ENCODE results near the gene PTPN5. TPM values are rescaled to one million over a fixed set of nuclear protein-coding genes. Genes with fewer than 3 reads are reported as not detected.

Gene PTPN5
- total and polyA plus RNA-seq, 7 donors: 0.22 to 1.4 (median 0.61) TPM

DNA sequence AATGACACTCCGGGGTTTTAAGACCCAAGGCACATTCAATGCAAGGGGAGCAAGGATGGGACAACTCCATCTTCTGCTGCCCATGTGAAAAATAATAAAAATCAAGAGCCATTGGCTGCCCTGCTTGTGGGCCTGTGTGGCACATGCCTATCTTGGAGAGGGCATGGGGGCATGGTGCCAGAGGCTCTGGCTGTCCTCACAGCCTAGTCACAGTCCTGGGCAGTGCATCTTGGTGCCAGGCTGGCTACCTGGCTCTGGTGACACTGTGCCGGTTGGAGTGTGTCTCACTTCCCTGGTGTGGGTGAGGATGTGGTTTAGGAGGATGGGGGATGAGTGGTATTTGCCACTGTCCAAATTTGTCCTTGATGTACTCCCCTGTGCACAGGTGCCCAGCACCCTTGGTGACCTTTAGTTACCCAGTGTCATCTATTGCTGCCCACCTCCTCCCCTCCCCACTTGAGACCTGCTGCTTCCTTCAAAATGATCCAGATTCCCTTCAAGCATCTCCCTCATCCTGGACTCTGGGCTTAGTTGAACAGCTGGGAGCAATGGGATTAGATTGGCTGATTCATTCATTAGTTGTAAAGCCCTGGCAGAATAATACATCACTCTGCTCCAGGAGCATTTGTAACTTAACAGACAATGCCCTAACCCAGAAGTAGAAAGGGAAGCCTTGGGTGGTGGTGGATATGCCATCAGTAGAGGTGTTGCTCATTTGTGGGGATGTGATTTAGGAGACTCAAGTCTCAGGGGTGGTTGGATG lies 88.4 kb downstream of the PTPN5 start:
- intact Hi-C loops (cut with DNase I): no loop called here
- Histone ChIP-seq H3K9me3 (no peaks in the 10 kb centered on the region), H3K36me3 (ENCODE audit: insufficient read depth in 1 of 2, low read depth in 1 of 2) (peaks cover 0 to 21% of the 10 kb centered on the region in 2 donors), H3K4me1 (peaks cover 15% of the 10 kb centered on the region), H3K27ac (no peak overlapping the region), H3K4me3 (no peak overlapping the region), H3K27me3 (ENCODE audit: insufficient read depth in 3 of 3, low read length in 2 of 3) (peaks cover 0 to 6% (median 0%) of the 10 kb centered on the region in 3 donors)
- ATAC-seq (peak in 1 of 4 donors; percentile 36), DNase-seq (no peak)
- TF ChIP-seq, protein P1, sequence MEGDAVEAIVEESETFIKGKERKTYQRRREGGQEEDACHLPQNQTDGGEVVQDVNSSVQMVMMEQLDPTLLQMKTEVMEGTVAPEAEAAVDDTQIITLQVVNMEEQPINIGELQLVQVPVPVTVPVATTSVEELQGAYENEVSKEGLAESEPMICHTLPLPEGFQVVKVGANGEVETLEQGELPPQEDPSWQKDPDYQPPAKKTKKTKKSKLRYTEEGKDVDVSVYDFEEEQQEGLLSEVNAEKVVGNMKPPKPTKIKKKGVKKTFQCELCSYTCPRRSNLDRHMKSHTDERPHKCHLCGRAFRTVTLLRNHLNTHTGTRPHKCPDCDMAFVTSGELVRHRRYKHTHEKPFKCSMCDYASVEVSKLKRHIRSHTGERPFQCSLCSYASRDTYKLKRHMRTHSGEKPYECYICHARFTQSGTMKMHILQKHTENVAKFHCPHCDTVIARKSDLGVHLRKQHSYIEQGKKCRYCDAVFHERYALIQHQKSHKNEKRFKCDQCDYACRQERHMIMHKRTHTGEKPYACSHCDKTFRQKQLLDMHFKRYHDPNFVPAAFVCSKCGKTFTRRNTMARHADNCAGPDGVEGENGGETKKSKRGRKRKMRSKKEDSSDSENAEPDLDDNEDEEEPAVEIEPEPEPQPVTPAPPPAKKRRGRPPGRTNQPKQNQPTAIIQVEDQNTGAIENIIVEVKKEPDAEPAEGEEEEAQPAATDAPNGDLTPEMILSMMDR (IDR thresholded peaks at IDR 0.05): no peak
- 14 to 75% (median 62%) methylated on average over 2 of the region's 2 CpGs for WGBS, 3 donors

DNA sequence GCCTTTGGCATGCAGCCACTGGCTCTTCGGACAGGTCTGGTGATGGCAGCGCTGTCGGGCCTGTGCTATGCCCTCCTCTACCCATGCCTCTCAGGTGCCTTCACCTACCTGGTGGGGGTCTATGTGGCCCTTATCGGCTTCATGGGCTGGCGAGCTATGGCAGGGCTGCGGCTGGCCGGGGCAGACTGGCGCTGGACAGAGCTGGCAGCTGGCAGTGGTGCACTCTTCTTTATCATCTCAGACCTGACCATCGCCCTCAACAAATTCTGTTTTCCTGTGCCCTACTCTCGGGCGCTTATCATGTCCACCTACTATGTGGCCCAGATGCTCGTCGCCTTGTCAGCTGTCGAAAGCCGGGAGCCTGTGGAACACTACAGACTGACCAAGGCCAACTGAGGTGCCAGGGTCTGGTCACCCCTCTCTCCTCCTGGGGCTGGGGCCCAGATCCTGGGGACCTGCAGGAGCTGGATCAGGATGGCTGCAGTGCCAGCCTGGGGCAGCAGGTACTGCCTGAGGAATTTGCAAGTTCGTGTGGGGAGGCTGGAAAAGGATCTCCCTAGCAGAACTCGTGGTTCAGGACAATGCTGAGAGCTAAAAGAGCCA lies 89.9 kb downstream of the PTPN5 start:
- H3K27ac ChIP-seq: no peak overlapping the region
- intact Hi-C loops (cut with DNase I): no loop called here
- no peak overlapping the region for H3K4me3 ChIP-seq
- TF ChIP-seq, protein P1 (IDR thresholded peaks at IDR 0.05): no peak
- DNase-seq (no peak), ATAC-seq (no peak)
- H3K36me3 ChIP-seq (ENCODE audit: insufficient read depth in 1 of 2, low read depth in 1 of 2): peaks cover 0 to 21% of the 10 kb centered on the region in 2 donors
- H3K4me1 ChIP-seq: peaks cover 19% of the 10 kb centered on the region
- H3K27me3 ChIP-seq (ENCODE audit: insufficient read depth in 3 of 3, low read length in 2 of 3): peaks cover 0 to 2% (median 0%) of the 10 kb centered on the region in 3 donors
- H3K9me3 ChIP-seq: no peaks in the 10 kb centered on the region
- WGBS, 3 donors: 94 to 96% (median 96%) methylated on average over 17 of the region's 17 CpGs

DNA sequence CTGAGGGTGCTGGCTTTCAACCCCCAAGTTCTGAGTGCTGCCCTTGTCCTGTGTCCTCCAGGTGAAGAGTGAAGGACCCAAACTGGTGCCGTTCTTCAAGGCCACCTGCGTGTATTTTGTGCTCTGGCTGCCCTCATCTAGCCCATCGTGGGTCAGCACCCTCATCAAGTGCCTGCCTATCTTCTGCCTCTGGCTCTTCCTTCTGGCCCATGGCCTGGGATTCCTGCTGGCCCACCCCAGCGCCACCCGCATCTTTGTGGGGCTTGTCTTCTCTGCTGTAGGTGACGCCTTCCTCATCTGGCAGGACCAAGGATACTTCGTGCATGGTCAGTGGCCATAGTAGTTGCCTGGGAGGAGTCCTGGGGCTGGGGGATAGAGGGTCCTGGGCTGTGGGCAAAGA lies 90.7 kb downstream of the PTPN5 start:
- no peak overlapping the region for H3K4me3 ChIP-seq
- peaks cover 16% of the 10 kb centered on the region for H3K4me1 ChIP-seq
- H3K9me3 ChIP-seq: no peaks in the 10 kb centered on the region
- peaks cover 0 to 21% of the 10 kb centered on the region in 2 donors for H3K36me3 ChIP-seq (ENCODE audit: insufficient read depth in 1 of 2, low read depth in 1 of 2)
- intact Hi-C loops (cut with DNase I): no loop called here
- TF ChIP-seq, protein P1 (IDR thresholded peaks at IDR 0.05): no peak
- WGBS, 3 donors: 91 to 98% (median 98%) methylated on average over 7 of the region's 7 CpGs
- DNase-seq (no peak), ATAC-seq (no peak)
- no peak overlapping the region for H3K27ac ChIP-seq
- no peaks in the 10 kb centered on the region for H3K27me3 ChIP-seq (ENCODE audit: insufficient read depth in 3 of 3, low read length in 2 of 3)

DNA sequence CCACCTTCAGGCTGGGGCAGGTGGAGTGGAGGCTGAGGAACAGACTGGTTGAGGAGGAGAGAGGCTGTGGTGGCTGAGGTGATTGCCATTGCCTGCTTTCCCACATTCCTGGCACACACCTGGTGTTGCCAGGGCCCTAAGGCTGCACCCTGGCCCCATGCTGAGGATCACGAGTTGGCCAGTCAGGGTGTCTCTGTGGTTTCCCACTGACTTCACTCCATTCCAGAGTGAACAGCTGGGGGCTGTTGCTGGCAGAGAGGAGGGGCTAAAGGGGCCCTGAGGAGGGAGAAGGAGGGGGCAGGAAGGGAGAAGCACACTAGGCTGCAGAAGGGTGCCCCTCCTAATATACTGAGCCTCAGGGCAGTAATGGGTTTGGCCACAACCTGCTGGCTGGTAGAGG lies 91.2 kb downstream of the PTPN5 start:
- H3K4me1 ChIP-seq: peaks cover 11% of the 10 kb centered on the region
- ATAC-seq (no peak), DNase-seq (no peak)
- 53 to 64% (median 57%) methylated on average over 1 of the region's 1 CpG for WGBS, 3 donors
- peaks cover 0 to 21% of the 10 kb centered on the region in 2 donors for H3K36me3 ChIP-seq (ENCODE audit: insufficient read depth in 1 of 2, low read depth in 1 of 2)
- intact Hi-C loops (cut with DNase I): no loop called here
- H3K27ac ChIP-seq: no peak overlapping the region
- H3K27me3 ChIP-seq (ENCODE audit: insufficient read depth in 3 of 3, low read length in 2 of 3): no peaks in the 10 kb centered on the region
- no peaks in the 10 kb centered on the region for H3K9me3 ChIP-seq
- TF ChIP-seq, protein P1 (IDR thresholded peaks at IDR 0.05): no peak
- no peak overlapping the region for H3K4me3 ChIP-seq

Data from psoas muscle (tissue), 8 donors.